HepG2 (cell line): ENCODE measurements around the gene CHKB. TPM values are rescaled to one million over a fixed set of nuclear protein-coding genes. Genes with fewer than 3 reads are reported as not detected.

Source experiments
- ATAD3A ChIP-seq: sonication (generic); formaldehyde crosslinking; IDR thresholded peaks from 2 replicates; pipeline ENCODE4 v1.4.0; 2020; ENCODE audit warnings: missing genetic modification reagents
- BORCS8-MEF2B ChIP-seq: sonication (generic); formaldehyde crosslinking; IDR thresholded peaks from 2 replicates; pipeline ENCODE4 v1.8.0; 2022; ENCODE audit warnings: mild to moderate bottlenecking, missing genetic modification reagents
- CENPX ChIP-seq: sonication (generic); formaldehyde crosslinking; IDR thresholded peaks from 2 replicates; pipeline ENCODE4 v1.9.0; 2021; ENCODE audit warnings: mild to moderate bottlenecking, missing genetic modification reagents, moderate library complexity
- FUBP1 ChIP-seq: sonication (generic); formaldehyde crosslinking; IDR thresholded peaks from 2 replicates; pipeline ENCODE4 v1.5.1; 2020; ENCODE audit warnings: missing genetic modification reagents, mild to moderate bottlenecking, borderline replicate concordance
- GABPB1 ChIP-seq: IDR thresholded peaks from 2 replicates; pipeline ENCODE4 v1.6.1; 2016; ENCODE audit warnings: mild to moderate bottlenecking, missing genetic modification reagents, moderate library complexity, missing compliant biosample characterization
- GATAD1 ChIP-seq: IDR thresholded peaks from 2 replicates; pipeline ENCODE4 v1.6.1; 2016; ENCODE audit warnings: missing genetic modification reagents, missing compliant biosample characterization
- ISL2 ChIP-seq: sonication (generic); formaldehyde crosslinking; IDR thresholded peaks from 2 replicates; pipeline ENCODE4 v1.5.0; 2020; ENCODE audit warnings: missing genetic modification reagents
- ISX ChIP-seq: sonication (generic); formaldehyde crosslinking; conservative IDR thresholded peaks from 2 replicates; pipeline ENCODE4 v1.5.0; 2020; ENCODE audit warnings: missing genetic modification reagents
- MBNL3 ChIP-seq: fragments of 250-450 bp; sonication (Bioruptor Pico); conservative IDR thresholded peaks from 2 replicates; pipeline ENCODE4 v1.8.0; 2022; ENCODE audit warnings: mild to moderate bottlenecking, inconsistent platforms
- NCOA1 ChIP-seq: sonication (generic); formaldehyde crosslinking; IDR thresholded peaks from 2 replicates; pipeline ENCODE4 v1.9.0; 2021; ENCODE audit warnings: missing genetic modification reagents
- RFX3 ChIP-seq: IDR thresholded peaks from 2 replicates; pipeline ENCODE4 v1.6.1; 2016; ENCODE audit warnings: missing biosample characterization, missing genetic modification reagents
- TRIM24 ChIP-seq: sonication (generic); formaldehyde crosslinking; IDR thresholded peaks from 2 replicates; pipeline ENCODE4 v1.8.0; 2022; ENCODE audit warnings: mild to moderate bottlenecking, missing genetic modification reagents
- ZBTB42 ChIP-seq: sonication (generic); formaldehyde crosslinking; IDR thresholded peaks from 2 replicates; pipeline ENCODE4 v1.5.0; 2020; ENCODE audit warnings: mild to moderate bottlenecking, missing genetic modification reagents
- ZIK1 ChIP-seq: sonication (generic); formaldehyde crosslinking; IDR thresholded peaks from 2 replicates; pipeline ENCODE4 v1.5.0; 2020; ENCODE audit warnings: mild to moderate bottlenecking, low read depth, missing genetic modification reagents, borderline replicate concordance
- ZNF235 ChIP-seq: sonication (generic); formaldehyde crosslinking; IDR thresholded peaks from 2 replicates; pipeline ENCODE4 v1.8.1; 2023; ENCODE audit warnings: mild to moderate bottlenecking, missing genetic modification reagents, borderline replicate concordance
- ZNF264 ChIP-seq: sonication (generic); formaldehyde crosslinking; IDR thresholded peaks from 2 replicates; pipeline ENCODE4 v1.4.0; 2020; ENCODE audit warnings: missing genetic modification reagents
- ZNF280D ChIP-seq: sonication (generic); formaldehyde crosslinking; IDR thresholded peaks from 2 replicates; pipeline ENCODE4 v1.5.1; 2020; ENCODE audit warnings: mild to moderate bottlenecking, missing genetic modification reagents
- ZNF543 ChIP-seq: sonication (generic); formaldehyde crosslinking; IDR thresholded peaks from 2 replicates; pipeline ENCODE4 v1.4.0; 2020; ENCODE audit warnings: mild to moderate bottlenecking, missing genetic modification reagents
- ZNF562 ChIP-seq: sonication (generic); formaldehyde crosslinking; IDR thresholded peaks from 2 replicates; pipeline ENCODE4 v1.8.0; 2022; ENCODE audit warnings: missing genetic modification reagents, borderline replicate concordance
- ZNF598 ChIP-seq: sonication (generic); formaldehyde crosslinking; IDR thresholded peaks from 2 replicates; pipeline ENCODE4 v1.5.1; 2020; ENCODE audit warnings: mild to moderate bottlenecking, missing genetic modification reagents, borderline replicate concordance
- ZNF644 ChIP-seq: IDR thresholded peaks from 2 replicates; pipeline ENCODE4 v1.6.1; 2016; ENCODE audit warnings: low read depth
- polyA plus RNA-seq, 8 experiments: library from polyadenylated mRNA; depleted of rRNA in 3 of 8; stranded (reverse) in 7 of 8; unstranded in 1 of 8; fragments of >200 nt; fragmentation: Illumina TruSeq in 4 of 8; extraction: Trizol in 4 of 8; gene quantifications; 2 replicates each; pipeline versions ENCODE4 v1.2.1 to v1.2.3, GENCODE V29; 2011 to 2016; ENCODE audit warnings: low read depth in 4 of 8, missing spikeins in 1 of 8, mixed read lengths in 1 of 8; ENCODE audit not compliant: insufficient read depth in 1 of 8
- total RNA-seq, 5 experiments: library from RNA; depleted of rRNA; stranded (reverse); fragments of >200 nt; fragmentation: Illumina TruSeq; extraction: Trizol; gene quantifications; 2 replicates each; pipeline ENCODE4 v1.2.3, GENCODE V29; 2016; ENCODE audit warnings: low read depth in 1 of 5

CHKB gene
- total and polyA plus RNA-seq, 2 of the 13 experiments (the other 11 are each of a cell fraction or from before 2014, with no cell fraction given), result 24.5 to 42.7 TPM

- TF ChIP-seq FUBP1 (CRISPR knock-in tag) (no peak), ATAD3A (0 out of 2 replicates have a peak, but pooled peaks have one; percentile 14), BORCS8-MEF2B (CRISPR knock-in tag) (no peak), ZNF235 (CRISPR knock-in tag) (no peak), ZNF644 (CRISPR knock-in tag) (no peak), ZNF598 (CRISPR knock-in tag) (peak; percentile 85; the same call in 1 of the 2 replicates), CENPX (CRISPR knock-in tag) (no peak), ZNF543 (CRISPR knock-in tag) (no peak), TRIM24 (no peak), ZNF264 (CRISPR knock-in tag) (no peak), RFX3 (no peak), ISX (CRISPR knock-in tag) (no peak), ZNF562 (no peak), NCOA1 (CRISPR knock-in tag) (no peak), ISL2 (CRISPR knock-in tag) (no peak), ZBTB42 (no peak), MBNL3 (no peak), ZIK1 (CRISPR knock-in tag) (no peak), ZNF280D (no peak), GATAD1 (CRISPR knock-in tag) (peak; percentile 69), GABPB1 (CRISPR knock-in tag) (peak; percentile 95)
These were observed 19.9 kb downstream of the CHKB start, which contains the start of gene SYCE3 (continued) for GRCh38 chr22:50562523-50563412.
